GM18520 (cell line): Measurements from ENCODE around the gene SUPT5H.
"Not testable (repeated sequence)": the region's sequence is repeated elsewhere in the genome, so short reads cannot be mapped to it uniquely, and the experiment has no call there.

Experiments
- ATAC-seq: cut with Tn5 transposase; IDR thresholded peaks from one replicate; pipeline ENCODE4 v1.9.1; 2021; ENCODE audit not compliant: unreplicated experiment

The SUPT5H gene

GRCh38 chr19:39465956-39466747 lies 20.8 kb downstream of the SUPT5H start:
- no peak for ATAC-seq

GRCh38 chr19:39467941-39468340 lies 22.6 kb downstream of the SUPT5H start:
- ATAC-seq = no peak

GRCh38 chr19:39469036-39469435 lies 23.7 kb downstream of the SUPT5H start:
- no peak for ATAC-seq

- ATAC-seq = no peak
Measured at GRCh38 chr19:39469567-39469966, 24.2 kb downstream of the SUPT5H start.

- ATAC-seq = no peak
Measured at GRCh38 chr19:39470724-39471339, 25.4 kb downstream of the SUPT5H start.

- ATAC-seq = no peak
Measured at GRCh38 chr19:39471756-39472536, 26.6 kb downstream of the SUPT5H start.

GRCh38 chr19:39472746-39473442 lies 27.5 kb downstream of the SUPT5H start:
- ATAC-seq = no peak

GRCh38 chr19:39473443-39473960 lies 28.1 kb downstream of the SUPT5H start:
- ATAC-seq = no peak

- ATAC-seq = no peak
Measured at GRCh38 chr19:39474139-39474620, 28.8 kb downstream of the SUPT5H start.

GRCh38 chr19:39475748-39476147 lies 30.4 kb downstream of the SUPT5H start:
- ATAC-seq = no peak

- ATAC-seq = not testable (repeated sequence)
Measured at GRCh38 chr19:39479319-39479801, 34.0 kb downstream of the SUPT5H start.

- no peak for ATAC-seq
Measured at GRCh38 chr19:39479916-39480315, 34.5 kb downstream of the SUPT5H start.

GRCh38 chr19:39480337-39481228 lies 35.2 kb downstream of the SUPT5H start, which contains the start of gene TIMM50:
Gene TIMM50, plus strand, starts transcription at chr19:39480838. Its CDS starts 16 bp downstream, at chr19:39480854.
- peak; percentile 79 for ATAC-seq

GRCh38 chr19:39481229-39481545 lies 35.8 kb downstream of the SUPT5H start:
- ATAC-seq = no peak

GRCh38 chr19:39481676-39482075 lies 36.3 kb downstream of the SUPT5H start:
- ATAC-seq = no peak

- ATAC-seq = no peak
Measured at GRCh38 chr19:39483141-39483540, 37.8 kb downstream of the SUPT5H start.

GRCh38 chr19:39489756-39490155 lies 44.4 kb downstream of the SUPT5H start:
- ATAC-seq = no peak

GRCh38 chr19:39492225-39492624 lies 46.8 kb downstream of the SUPT5H start:
- ATAC-seq = no peak

GRCh38 chr19:39492788-39493187 lies 47.4 kb downstream of the SUPT5H start:
- no peak for ATAC-seq

- no peak for ATAC-seq
Measured at GRCh38 chr19:39494661-39495060, 49.3 kb downstream of the SUPT5H start.
